Activated CD8-positive, alpha-beta memory T cell treated with anti-CD3 and anti-CD28 coated beads, Interleukin-2, amount 10 ng/mL, durations not matched to agents 7 days and 5 days (primary cell): Measurements from ENCODE around the gene ANKMY1. TPM values are rescaled to one million over a fixed set of nuclear protein-coding genes. Genes with fewer than 3 reads are reported as not detected.

Experiments used
- ATAC-seq: fragments of 150-1000 bp; cut with Tn5 transposase; one replicate; pipeline ENCODE4 v1.10.0; 2021; ENCODE audit warnings: moderate library complexity
- CTCF ChIA-PET: fragments of 350-600 bp; sonication (Branson Sonifier 250); formaldehyde crosslinking; loops from one replicate; lab custom pipeline; 2021; ENCODE audit warnings: antibody characterized with exemption; lab: Charles Lee
- DNase-seq: peaks from one replicate; pipeline ENCODE4 v3.0.0-alpha.2; 2020
- H3K27ac Mint-ChIP-seq: one replicate; pipeline ENCODE4 v1.8.0; 2021; ENCODE audit warnings: mild to moderate bottlenecking, mixed read lengths
- H3K27me3 Mint-ChIP-seq: one replicate; pipeline ENCODE4 v1.8.0; 2021; ENCODE audit warnings: mixed read lengths
- H3K36me3 Mint-ChIP-seq: one replicate; pipeline ENCODE4 v1.8.0; 2021; ENCODE audit warnings: mild to moderate bottlenecking, mixed read lengths
- H3K4me1 Mint-ChIP-seq: one replicate; pipeline ENCODE4 v1.8.0; 2021; ENCODE audit warnings: mixed read lengths
- H3K4me3 Mint-ChIP-seq: one replicate; pipeline ENCODE4 v1.8.0; 2021; ENCODE audit warnings: mild to moderate bottlenecking, moderate library complexity, mixed read lengths
- H3K9me3 Mint-ChIP-seq: one replicate; pipeline ENCODE4 v1.8.0; 2022; ENCODE audit warnings: low read depth, mixed read lengths
- total RNA-seq, 2 experiments: library from RNA; stranded (reverse); gene quantifications; one replicate each; pipeline ENCODE4 v1.2.3, GENCODE V29; 2021

ANKMY1 gene
- total RNA-seq, 2 experiments from 2014 or later = 21.3 to 33.5 TPM

GRCh38 chr2:240574386-240575100 is 16.8 kb upstream of the ANKMY1 start:
- ATAC-seq = no peak
- H3K27me3 Mint-ChIP-seq = no peaks in the 10 kb centered on the region

GRCh38 chr2:240573516-240574385 is 16.0 kb upstream of the ANKMY1 start:
- no peak for ATAC-seq
- DNase-seq = no peak
- peaks cover 33% of the 10 kb centered on the region for H3K4me1 Mint-ChIP-seq
- peaks cover 9% of the 10 kb centered on the region for H3K36me3 Mint-ChIP-seq
- no peaks in the 10 kb centered on the region for H3K9me3 Mint-ChIP-seq
- no peaks in the 10 kb centered on the region for H3K27me3 Mint-ChIP-seq
- H3K27ac Mint-ChIP-seq = no peak overlapping the region
- H3K4me3 Mint-ChIP-seq = no peak overlapping the region
- CTCF ChIA-PET = no interaction called here

More at GRCh38 chr2:240574386-240575100, 16.8 kb upstream of the ANKMY1 start:
- peaks cover 37% of the 10 kb centered on the region for H3K4me1 Mint-ChIP-seq
- no peak overlapping the region for H3K27ac Mint-ChIP-seq
- no peak overlapping the region for H3K4me3 Mint-ChIP-seq
- H3K36me3 Mint-ChIP-seq = peaks cover 9% of the 10 kb centered on the region
- CTCF ChIA-PET = no interaction called here
- DNase-seq = no peak
- no peaks in the 10 kb centered on the region for H3K9me3 Mint-ChIP-seq

GRCh38 chr2:240573071-240573515 is 15.3 kb upstream of the ANKMY1 start:
- no peak overlapping the region for H3K27ac Mint-ChIP-seq
- ATAC-seq = no peak
- H3K4me1 Mint-ChIP-seq = peaks cover 28% of the 10 kb centered on the region
- no peaks in the 10 kb centered on the region for H3K27me3 Mint-ChIP-seq
- no peak for DNase-seq
- no peak overlapping the region for H3K4me3 Mint-ChIP-seq
- H3K9me3 Mint-ChIP-seq = no peaks in the 10 kb centered on the region
- CTCF ChIA-PET = interaction anchor here (1.7 kb wide), 1 partner anchor 13 kb away, joined by 4 read pairs; the partner anchor contains the start of gene CAPN10
- peaks cover 7% of the 10 kb centered on the region for H3K36me3 Mint-ChIP-seq

GRCh38 chr2:240572141-240573031 is 14.6 kb upstream of the ANKMY1 start:
- Mint-ChIP-seq H3K4me3 (no peak overlapping the region), H3K27ac (no peak overlapping the region), H3K36me3 (peaks cover 7% of the 10 kb centered on the region), H3K27me3 (no peaks in the 10 kb centered on the region), H3K9me3 (no peaks in the 10 kb centered on the region), H3K4me1 (peaks cover 29% of the 10 kb centered on the region)
- CTCF ChIA-PET = interaction anchor here (1.6 to 1.7 kb wide), 2 partner anchors 12 to 14 kb away, joined by 4 read pairs; partner anchors contain the start of gene CAPN10
- DNase-seq = no peak
- ATAC-seq = no peak

GRCh38 chr2:240571314-240571973 is 13.7 kb upstream of the ANKMY1 start:
- ATAC-seq (no peak), DNase-seq (no peak)
- CTCF ChIA-PET = interaction anchor here (1.2 to 1.7 kb wide), 3 partner anchors 11 to 57 kb away, joined by 3 to 4 read pairs (median 4); partner anchors contain the start of gene CAPN10
- H3K36me3 Mint-ChIP-seq = peaks cover 7% of the 10 kb centered on the region
- H3K27ac Mint-ChIP-seq = no peak overlapping the region
- peaks cover 32% of the 10 kb centered on the region for H3K4me1 Mint-ChIP-seq
- no peak overlapping the region for H3K4me3 Mint-ChIP-seq
- H3K27me3 Mint-ChIP-seq = no peaks in the 10 kb centered on the region
- no peaks in the 10 kb centered on the region for H3K9me3 Mint-ChIP-seq

- H3K36me3 Mint-ChIP-seq = peaks cover 4% of the 10 kb centered on the region
- no peaks in the 10 kb centered on the region for H3K27me3 Mint-ChIP-seq
- ATAC-seq (no peak), DNase-seq (no peak)
- H3K27ac Mint-ChIP-seq = peak overlapping the region; percentile 7
- H3K4me1 Mint-ChIP-seq = peaks cover 36% of the 10 kb centered on the region
- no peaks in the 10 kb centered on the region for H3K9me3 Mint-ChIP-seq
- CTCF ChIA-PET = interaction anchor here (1.2 to 8.2 kb wide), 3 partner anchors 9 to 57 kb away, joined by 3 to 99 read pairs (median 4); no protein-coding TSS in a partner anchor
- peak overlapping the region; percentile 90 for H3K4me3 Mint-ChIP-seq
These were observed 12.9 kb upstream of the ANKMY1 start for GRCh38 chr2:240570531-240571313.

- CTCF ChIA-PET = interaction anchor here (2.0 to 8.2 kb wide), 2 partner anchors 10 to 17 kb away, joined by 9 to 99 read pairs; partner anchors contain the start of gene CAPN10
- peak overlapping the region; percentile 72 for H3K27ac Mint-ChIP-seq
- no peaks in the 10 kb centered on the region for H3K9me3 Mint-ChIP-seq
- DNase-seq (no peak), ATAC-seq (no peak)
- H3K4me3 Mint-ChIP-seq = peak overlapping the region; percentile 90
- H3K36me3 Mint-ChIP-seq = peaks cover 8% of the 10 kb centered on the region
- H3K27me3 Mint-ChIP-seq = no peaks in the 10 kb centered on the region
- H3K4me1 Mint-ChIP-seq = peaks cover 43% of the 10 kb centered on the region
These were observed 12.3 kb upstream of the ANKMY1 start for GRCh38 chr2:240569998-240570530.

- Mint-ChIP-seq H3K9me3 (no peaks in the 10 kb centered on the region), H3K4me1 (peaks cover 48% of the 10 kb centered on the region), H3K4me3 (peak overlapping the region; percentile 90), H3K36me3 (peaks cover 11% of the 10 kb centered on the region), H3K27ac (peak overlapping the region; percentile 72), H3K27me3 (no peaks in the 10 kb centered on the region)
- no peak for ATAC-seq
- CTCF ChIA-PET = interaction anchor here (2.0 to 8.2 kb wide), 2 partner anchors 10 to 17 kb away, joined by 9 to 99 read pairs; partner anchors contain the start of gene CAPN10
- no peak for DNase-seq
These were observed 11.8 kb upstream of the ANKMY1 start for GRCh38 chr2:240569523-240569997.

- Mint-ChIP-seq H3K27me3 (no peaks in the 10 kb centered on the region), H3K4me3 (peak overlapping the region; percentile 90), H3K4me1 (peaks cover 55% of the 10 kb centered on the region), H3K9me3 (no peaks in the 10 kb centered on the region), H3K27ac (peak overlapping the region; percentile 84), H3K36me3 (peaks cover 17% of the 10 kb centered on the region)
- peak; percentile 3 for ATAC-seq
- DNase-seq = peak; percentile 58
- CTCF ChIA-PET = interaction anchor here (2.0 to 8.2 kb wide), 2 partner anchors 11 to 18 kb away, joined by 9 to 99 read pairs; partner anchors contain the start of gene CAPN10
These were observed 11.1 kb upstream of the ANKMY1 start for GRCh38 chr2:240568678-240569522.

GRCh38 chr2:240567872-240568677 is 10.3 kb upstream of the ANKMY1 start, which contains the start of gene RNPEPL1:
Gene RNPEPL1, plus strand, starts transcription at chr2:240568484. Its CDS starts 103 bp downstream, at chr2:240568587.
- CTCF ChIA-PET = interaction anchor here (2.0 to 8.2 kb wide), 5 partner anchors 12 to 54 kb away, joined by 9 to 99 read pairs (median 37); partner anchors contain the start of gene CAPN10
- Mint-ChIP-seq H3K9me3 (no peaks in the 10 kb centered on the region), H3K27ac (peak within 1 kb of the TSS; percentile 87), H3K27me3 (no peaks in the 10 kb centered on the region), H3K36me3 (peaks cover 25% of the 10 kb centered on the region), H3K4me3 (peak within 1 kb of the TSS; percentile 91), H3K4me1 (peaks cover 63% of the 10 kb centered on the region)
- ATAC-seq (peak; percentile 29), DNase-seq (peak; percentile 74)
